Measurements from ENCODE around the gene DUOX1.
"Not testable (repeated sequence)": the region's sequence is repeated elsewhere in the genome, so short reads cannot be mapped to it uniquely, and the experiment has no call there.

DUOX1 gene

GRCh38 chr15:45129651-45130129, at the start of gene DUOX1, which contains the start of gene DUOXA1:
Gene DUOX1 (plus strand): TSS chr15:45129994. CDS start chr15:45131967, 1,973 bp downstream.
Gene DUOXA1 (minus strand): TSS chr15:45129879. CDS start chr15:45123014, 6,865 bp downstream.
- FAIRE-seq = no peak

- not testable (repeated sequence) for FAIRE-seq
Observed at GRCh38 chr15:45080593-45080992, 49.2 kb upstream of the DUOX1 start.

- not testable (repeated sequence) for FAIRE-seq
Observed at GRCh38 chr15:45082412-45082811, 47.4 kb upstream of the DUOX1 start.

- FAIRE-seq = no peak
Observed at GRCh38 chr15:45083223-45083622, 46.6 kb upstream of the DUOX1 start.

GRCh38 chr15:45084163-45084562, 45.6 kb upstream of the DUOX1 start:
- no peak for FAIRE-seq

GRCh38 chr15:45087513-45087912, 42.3 kb upstream of the DUOX1 start:
- FAIRE-seq = no peak

- FAIRE-seq = no peak
Observed at GRCh38 chr15:45088801-45089711, 40.7 kb upstream of the DUOX1 start.

GRCh38 chr15:45089712-45090373, 40.0 kb upstream of the DUOX1 start:
- no peak for FAIRE-seq

GRCh38 chr15:45091161-45091560, 38.6 kb upstream of the DUOX1 start:
- no peak for FAIRE-seq

- no peak for FAIRE-seq
Observed at GRCh38 chr15:45091576-45091975, 38.2 kb upstream of the DUOX1 start.

- FAIRE-seq = no peak
Observed at GRCh38 chr15:45093013-45093412, 36.8 kb upstream of the DUOX1 start.

GRCh38 chr15:45093622-45094357, 36.0 kb upstream of the DUOX1 start:
- FAIRE-seq = no peak

GRCh38 chr15:45094358-45094730, 35.5 kb upstream of the DUOX1 start:
- no peak for FAIRE-seq

GRCh38 chr15:45095661-45096060, 34.1 kb upstream of the DUOX1 start:
- no peak for FAIRE-seq

GRCh38 chr15:45097466-45097865, 32.3 kb upstream of the DUOX1 start:
- no peak for FAIRE-seq

GRCh38 chr15:45099549-45100165, 30.1 kb upstream of the DUOX1 start:
- no peak for FAIRE-seq

- FAIRE-seq = no peak
Observed at GRCh38 chr15:45100884-45101625, 28.7 kb upstream of the DUOX1 start.

- FAIRE-seq = no peak
Observed at GRCh38 chr15:45101749-45102148, 28.0 kb upstream of the DUOX1 start.

GRCh38 chr15:45102226-45102625, 27.6 kb upstream of the DUOX1 start:
- FAIRE-seq = no peak

- FAIRE-seq = not testable (repeated sequence)
Observed at GRCh38 chr15:45104170-45104569, 25.6 kb upstream of the DUOX1 start.

GRCh38 chr15:45105586-45105985, 24.2 kb upstream of the DUOX1 start:
- FAIRE-seq = no peak

Measured in G401.6 (cell line).